Measurements from ENCODE around the gene ANKRD62. TPM values are rescaled to one million over a fixed set of nuclear protein-coding genes. Genes with fewer than 3 reads are reported as not detected.
"Not testable (repeated sequence)": the region's sequence is repeated elsewhere in the genome, so short reads cannot be mapped to it uniquely, and the experiment has no call there.

The ANKRD62 gene
- total RNA-seq, 2 donors from 2014 or later = not detected

DNA sequence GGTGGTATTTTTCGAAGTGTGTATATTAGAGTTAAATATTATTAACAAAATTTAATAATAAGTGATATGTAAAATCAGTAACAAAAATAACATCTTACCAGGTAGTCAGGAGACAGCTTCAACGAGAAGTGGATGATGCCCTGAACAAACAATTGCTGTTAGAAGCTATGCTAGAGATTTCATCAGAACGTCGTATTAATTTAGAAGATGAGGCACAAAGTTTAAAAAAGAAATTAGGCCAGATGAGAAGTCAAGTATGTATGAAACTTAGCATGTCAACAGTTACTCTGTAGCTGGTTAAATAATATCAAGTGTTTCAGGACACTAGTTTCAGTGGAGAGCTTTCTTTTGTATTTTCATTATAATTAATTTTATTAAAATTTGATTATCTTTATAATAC is 34.0 kb downstream of the ANKRD62 start:
- peaks cover 25% of the 10 kb centered on the region for H3K27me3 Mint-ChIP-seq
- not testable (repeated sequence) for H3K27ac Mint-ChIP-seq; ATAC-seq; H3K4me1 Mint-ChIP-seq; H3K9me3 ChIP-seq (ENCODE audit: control insufficient read depth, low read length, poor library complexity, severe bottlenecking); DNase-seq; H3K36me3 Mint-ChIP-seq (ENCODE audit: low read depth); H3K4me3 Mint-ChIP-seq

DNA sequence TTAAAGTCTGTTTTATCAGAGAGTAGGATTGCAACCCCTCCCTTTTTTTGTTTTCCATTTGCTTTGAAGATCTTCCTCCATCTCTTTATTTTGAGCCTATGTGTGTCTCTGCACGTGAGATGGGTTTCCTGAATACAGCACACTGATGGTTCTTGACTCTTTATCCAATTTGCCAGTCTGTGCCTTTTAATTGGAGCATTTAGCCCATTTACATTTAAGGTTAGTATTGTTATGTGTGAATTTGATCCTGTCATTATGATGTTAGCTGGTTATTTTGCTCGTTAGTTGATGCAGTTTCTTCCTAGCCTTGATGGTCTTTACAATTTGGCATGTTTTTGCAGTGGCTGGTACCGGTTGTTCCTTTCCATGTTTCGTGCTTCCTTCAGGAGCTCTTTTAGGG is 45.2 kb downstream of the ANKRD62 start:
- not testable (repeated sequence) for ATAC-seq; H3K27me3 Mint-ChIP-seq; H3K27ac Mint-ChIP-seq; H3K9me3 ChIP-seq (ENCODE audit: control insufficient read depth, low read length, poor library complexity, severe bottlenecking); H3K4me1 Mint-ChIP-seq; DNase-seq; H3K4me3 Mint-ChIP-seq; H3K36me3 Mint-ChIP-seq (ENCODE audit: low read depth)

DNA sequence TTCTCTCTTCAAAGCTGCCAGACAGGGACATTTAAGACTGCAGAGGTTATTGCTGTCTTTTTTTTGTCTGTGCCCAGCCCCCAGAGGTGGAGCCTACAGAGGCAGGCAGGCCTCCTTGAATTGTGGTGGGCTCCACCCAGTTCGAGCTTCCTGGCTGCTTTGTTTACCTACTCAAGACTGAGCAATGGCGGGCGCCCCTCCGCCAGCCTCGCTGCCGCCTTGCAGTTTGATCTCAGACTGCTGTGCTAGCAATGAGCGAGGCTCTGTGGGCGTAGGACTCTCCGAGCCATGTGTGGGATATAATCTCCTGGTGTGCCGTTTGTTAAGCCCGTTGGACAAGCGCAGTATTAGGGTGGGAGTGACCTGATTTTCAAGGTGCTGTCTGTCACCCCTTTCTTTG is 47.2 kb downstream of the ANKRD62 start:
- not testable (repeated sequence) for H3K4me3 Mint-ChIP-seq; H3K27ac Mint-ChIP-seq; ATAC-seq; H3K36me3 Mint-ChIP-seq (ENCODE audit: low read depth); H3K4me1 Mint-ChIP-seq; H3K9me3 ChIP-seq (ENCODE audit: control insufficient read depth, low read length, poor library complexity, severe bottlenecking); DNase-seq
- peaks cover 13% of the 10 kb centered on the region for H3K27me3 Mint-ChIP-seq

- H3K4me3 Mint-ChIP-seq; H3K9me3 ChIP-seq (ENCODE audit: control insufficient read depth, low read length, poor library complexity, severe bottlenecking); ATAC-seq; H3K27ac Mint-ChIP-seq; DNase-seq; H3K36me3 Mint-ChIP-seq (ENCODE audit: low read depth); H3K4me1 Mint-ChIP-seq: not testable (repeated sequence)
- H3K27me3 Mint-ChIP-seq = peaks cover 16% of the 10 kb centered on the region
Observed at GRCh38 chr18:12141778-12142177, 48.1 kb downstream of the ANKRD62 start.

- not testable (repeated sequence) for ATAC-seq; H3K9me3 ChIP-seq (ENCODE audit: control insufficient read depth, low read length, poor library complexity, severe bottlenecking); H3K36me3 Mint-ChIP-seq (ENCODE audit: low read depth); H3K27ac Mint-ChIP-seq; H3K4me1 Mint-ChIP-seq; H3K4me3 Mint-ChIP-seq; DNase-seq
- peaks cover 19% of the 10 kb centered on the region for H3K27me3 Mint-ChIP-seq
Observed at GRCh38 chr18:12149431-12149830, 55.8 kb downstream of the ANKRD62 start.

DNA sequence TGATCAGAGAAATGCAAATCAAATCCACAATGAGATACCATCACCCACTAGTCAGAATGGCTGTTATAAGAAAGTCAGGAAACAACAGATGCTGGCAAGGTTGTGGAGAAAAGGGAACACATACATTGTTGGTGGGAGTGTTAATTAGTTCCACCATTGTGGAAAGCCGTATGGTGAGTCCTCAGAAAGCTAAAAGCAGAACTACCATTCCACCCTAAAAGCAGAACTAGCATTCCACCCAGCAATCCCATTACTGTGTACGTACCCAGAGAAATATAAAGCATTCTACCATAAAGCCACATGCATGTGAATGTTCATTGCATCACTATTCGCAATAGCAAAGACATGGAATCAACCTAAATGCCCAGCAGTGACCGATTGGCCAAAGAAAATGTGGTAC is 60.7 kb downstream of the ANKRD62 start:
- DNase-seq (no peak), ATAC-seq (no peak)
- no peaks in the 10 kb centered on the region for H3K9me3 ChIP-seq (ENCODE audit: control insufficient read depth, low read length, poor library complexity, severe bottlenecking)
- Mint-ChIP-seq H3K4me3 (no peak overlapping the region), H3K27ac (no peak overlapping the region), H3K4me1 (peaks cover 2% of the 10 kb centered on the region), H3K27me3 (peaks cover 8% of the 10 kb centered on the region), H3K36me3 (ENCODE audit: low read depth) (no peaks in the 10 kb centered on the region)

DNA sequence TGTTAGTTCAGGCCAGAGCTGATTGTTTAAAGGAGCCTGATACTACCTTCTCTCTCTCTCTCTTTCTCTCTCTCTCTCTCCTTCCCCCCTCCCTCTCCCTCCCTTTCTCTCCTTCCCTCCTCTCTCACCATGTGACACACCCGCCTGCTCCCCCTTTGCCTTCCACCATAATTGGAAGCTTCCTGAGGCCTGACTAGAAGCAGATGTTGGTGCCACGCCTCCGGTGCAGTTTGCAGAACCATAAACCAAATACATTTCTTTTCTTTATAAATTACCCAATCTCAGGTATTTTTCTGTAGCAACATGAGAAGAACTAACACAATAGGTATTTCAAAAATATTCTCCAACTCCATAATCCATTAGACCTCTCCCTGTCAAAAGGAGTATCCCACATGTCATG is 62.4 kb downstream of the ANKRD62 start:
- no peak overlapping the region for H3K27ac Mint-ChIP-seq

DNA sequence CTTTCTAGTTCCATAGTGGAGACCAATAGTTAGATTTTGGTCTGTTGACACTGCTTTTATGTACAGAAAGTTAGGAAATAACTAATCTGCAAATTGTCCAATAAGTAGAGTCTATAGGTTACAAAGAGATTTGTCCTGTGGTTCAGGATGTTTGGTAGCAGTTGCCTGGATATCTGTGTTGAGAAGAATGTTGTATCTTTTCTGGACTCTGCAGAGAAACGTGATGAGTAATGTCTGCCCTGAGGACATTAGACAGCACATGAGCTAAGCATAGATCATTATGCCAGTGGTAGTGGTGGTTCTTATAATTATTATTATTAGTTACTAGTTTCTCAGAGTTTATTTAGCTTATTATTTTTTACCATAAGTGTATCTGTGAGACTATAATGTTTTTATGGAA is 65.8 kb downstream of the ANKRD62 start:
- Mint-ChIP-seq H3K36me3 (ENCODE audit: low read depth) (no peaks in the 10 kb centered on the region), H3K27me3 (peaks cover 5% of the 10 kb centered on the region), H3K4me1 (peaks cover 2% of the 10 kb centered on the region), H3K27ac (no peak overlapping the region), H3K4me3 (no peak overlapping the region)
- ATAC-seq (no peak), DNase-seq (no peak)
- no peaks in the 10 kb centered on the region for H3K9me3 ChIP-seq (ENCODE audit: control insufficient read depth, low read length, poor library complexity, severe bottlenecking)

More for the DNA sequence above, 62.4 kb downstream of the ANKRD62 start:
- Mint-ChIP-seq H3K4me3 (no peak overlapping the region), H3K27me3 (peaks cover 9% of the 10 kb centered on the region), H3K4me1 (peaks cover 2% of the 10 kb centered on the region), H3K36me3 (ENCODE audit: low read depth) (no peaks in the 10 kb centered on the region)
- H3K9me3 ChIP-seq (ENCODE audit: control insufficient read depth, low read length, poor library complexity, severe bottlenecking) = no peaks in the 10 kb centered on the region
- ATAC-seq (no peak), DNase-seq (no peak)

- DNase-seq = no peak
- H3K9me3 ChIP-seq (ENCODE audit: control insufficient read depth, low read length, poor library complexity, severe bottlenecking) = no peaks in the 10 kb centered on the region
- Mint-ChIP-seq H3K4me1 (no peaks in the 10 kb centered on the region), H3K27ac (no peak overlapping the region), H3K4me3 (no peak overlapping the region), H3K36me3 (ENCODE audit: low read depth) (no peaks in the 10 kb centered on the region), H3K27me3 (peaks cover 5% of the 10 kb centered on the region)
- no peak for ATAC-seq
Observed at GRCh38 chr18:12162786-12163185, 69.1 kb downstream of the ANKRD62 start.

DNA sequence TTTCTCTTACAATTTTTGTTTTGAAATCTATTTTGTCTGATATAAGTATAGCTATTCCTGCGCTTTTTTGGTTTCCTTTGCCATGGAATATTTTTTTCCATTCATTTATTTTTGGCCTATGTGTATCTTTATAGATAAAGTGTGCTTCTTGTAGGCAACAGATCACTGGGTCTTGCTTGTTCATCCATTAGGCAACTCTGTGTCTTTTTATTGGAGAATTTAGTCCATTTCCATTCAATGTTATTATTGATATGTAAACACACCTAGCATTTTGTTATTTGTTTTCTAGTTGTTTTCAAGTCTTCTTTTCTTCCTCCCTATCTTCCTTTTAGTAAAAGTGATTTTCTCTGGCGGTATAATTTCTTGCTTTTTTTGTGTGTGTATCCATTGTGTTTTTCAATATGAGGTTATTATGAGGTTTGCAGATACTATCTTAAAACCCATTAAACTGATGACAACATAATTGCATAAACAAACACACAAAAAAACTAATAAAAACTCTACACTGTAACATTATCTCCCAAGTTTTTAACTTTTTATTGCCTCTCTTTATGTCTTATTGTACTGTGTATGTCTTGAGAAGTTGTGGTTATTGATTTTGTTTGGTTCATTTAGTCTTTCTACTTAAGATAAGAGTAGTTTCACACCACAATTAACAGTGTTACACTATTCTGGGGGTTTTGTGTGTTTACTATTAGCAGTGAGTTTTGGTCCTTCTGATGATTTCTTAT is 71.6 kb downstream of the ANKRD62 start:
- no peaks in the 10 kb centered on the region for H3K9me3 ChIP-seq (ENCODE audit: control insufficient read depth, low read length, poor library complexity, severe bottlenecking)
- H3K27ac Mint-ChIP-seq = no peak overlapping the region
- peaks cover 5% of the 10 kb centered on the region for H3K27me3 Mint-ChIP-seq
- ATAC-seq = no peak
- no peaks in the 10 kb centered on the region for H3K4me1 Mint-ChIP-seq
- DNase-seq = no peak
- no peak overlapping the region for H3K4me3 Mint-ChIP-seq
- no peaks in the 10 kb centered on the region for H3K36me3 Mint-ChIP-seq (ENCODE audit: low read depth)

Other genes starting within 250 kb of the ANKRD62 start
- 10 to 100 TPM; 81.4 to 98.5 TPM for gene CHMP1B, start 242.4 kb upstream of the ANKRD62 start, total RNA-seq
- 10 to 100 TPM; 72.9 to 79.3 TPM for gene MPPE1, start 185.5 kb upstream of the ANKRD62 start, total RNA-seq
- gene IMPA2, start 112.3 kb upstream of the ANKRD62 start, total RNA-seq = 1 to 10 TPM; 4.3 to 5.8 TPM
- not detected for gene CIDEA, start 160.5 kb downstream of the ANKRD62 start, total RNA-seq
- 1 to 10 TPM; 1.5 to 8.0 TPM for gene TUBB6, start 214.4 kb downstream of the ANKRD62 start, total RNA-seq

All from T-helper 17 cell (primary cell).